ENCODE measurements around the gene UNK.
A peak's percentile ranks its signal among the peaks of the same experiment; 100 is the strongest.

DNA sequence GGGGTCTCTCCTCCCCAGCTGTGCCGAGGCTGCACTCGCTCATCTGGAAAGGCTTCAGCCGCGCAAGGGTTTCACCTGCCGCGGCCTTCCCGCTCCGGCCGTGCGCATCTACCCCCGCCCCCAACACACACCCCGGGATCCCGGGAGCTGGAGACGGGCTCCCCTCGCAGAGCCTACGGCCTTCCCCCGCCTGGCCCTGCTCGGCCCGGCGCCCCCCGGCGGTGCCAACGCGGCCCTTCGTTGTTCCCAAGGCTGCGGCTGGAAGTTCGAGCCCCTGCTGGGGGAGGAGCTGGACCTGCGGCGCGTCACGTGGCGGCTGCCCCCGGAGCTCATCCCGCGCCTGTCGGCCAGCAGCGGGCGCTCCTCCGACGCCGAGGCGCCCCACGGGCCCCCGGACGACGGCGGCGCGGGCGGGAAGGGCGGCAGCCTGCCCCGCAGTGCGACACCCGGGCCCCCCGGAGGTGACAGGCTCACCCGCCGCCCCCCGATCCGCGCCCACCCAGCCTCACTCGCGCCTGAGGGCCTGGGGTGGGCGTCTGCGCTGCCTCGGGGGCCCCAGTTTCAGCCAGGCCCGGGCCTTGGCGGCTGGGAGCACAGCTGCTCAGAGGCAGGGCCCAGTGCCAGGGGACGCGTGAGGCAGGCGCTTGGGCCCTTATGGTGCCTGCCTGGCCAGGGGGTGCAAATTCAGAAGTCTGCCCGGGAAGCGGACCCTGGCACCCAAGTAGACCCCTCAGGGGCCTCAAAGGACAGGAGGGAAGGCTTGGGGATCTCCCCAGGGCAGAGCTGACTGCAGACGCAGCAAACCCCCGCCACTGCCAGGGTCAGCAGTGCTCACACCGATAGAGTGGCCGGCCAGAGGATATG is 30.9 kb upstream of the UNK start:
- TF ChIP-seq EP300 (IDR thresholded peaks at IDR 0.05), result no peak
- TF ChIP-seq POLR2AphosphoS5 (IDR thresholded peaks at IDR 0.05), result no peak
- TF ChIP-seq, protein P1, sequence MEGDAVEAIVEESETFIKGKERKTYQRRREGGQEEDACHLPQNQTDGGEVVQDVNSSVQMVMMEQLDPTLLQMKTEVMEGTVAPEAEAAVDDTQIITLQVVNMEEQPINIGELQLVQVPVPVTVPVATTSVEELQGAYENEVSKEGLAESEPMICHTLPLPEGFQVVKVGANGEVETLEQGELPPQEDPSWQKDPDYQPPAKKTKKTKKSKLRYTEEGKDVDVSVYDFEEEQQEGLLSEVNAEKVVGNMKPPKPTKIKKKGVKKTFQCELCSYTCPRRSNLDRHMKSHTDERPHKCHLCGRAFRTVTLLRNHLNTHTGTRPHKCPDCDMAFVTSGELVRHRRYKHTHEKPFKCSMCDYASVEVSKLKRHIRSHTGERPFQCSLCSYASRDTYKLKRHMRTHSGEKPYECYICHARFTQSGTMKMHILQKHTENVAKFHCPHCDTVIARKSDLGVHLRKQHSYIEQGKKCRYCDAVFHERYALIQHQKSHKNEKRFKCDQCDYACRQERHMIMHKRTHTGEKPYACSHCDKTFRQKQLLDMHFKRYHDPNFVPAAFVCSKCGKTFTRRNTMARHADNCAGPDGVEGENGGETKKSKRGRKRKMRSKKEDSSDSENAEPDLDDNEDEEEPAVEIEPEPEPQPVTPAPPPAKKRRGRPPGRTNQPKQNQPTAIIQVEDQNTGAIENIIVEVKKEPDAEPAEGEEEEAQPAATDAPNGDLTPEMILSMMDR (IDR thresholded peaks at IDR 0.05), result peak in 1 of 2 donors; percentile 53

Measured in suprapubic skin (tissue), 4 donors.